OCI-LY7 (cell line): Measurements from ENCODE around the gene HS3ST3A1.

Experiments used
- EZH2phosphoT487 ChIP-seq: fragments of 200-600 bp; sonication (generic); IDR thresholded peaks from 2 replicates; pipeline ENCODE4 v1.6.1; 2018; ENCODE audit warnings: low read depth, borderline replicate concordance, mild to moderate bottlenecking, mixed run types, antibody characterized with exemption, low read length, moderate library complexity, mixed read lengths
- TF ChIP-seq, protein P1 (sequence below): fragments of 200-600 bp; sonication (generic); conservative IDR thresholded peaks from 2 replicates; pipeline ENCODE4 v1.5.1; 2014; ENCODE audit warnings: mild to moderate bottlenecking, antibody characterized with exemption, low read length, moderate library complexity, mixed read lengths

- TF ChIP-seq, protein P1, sequence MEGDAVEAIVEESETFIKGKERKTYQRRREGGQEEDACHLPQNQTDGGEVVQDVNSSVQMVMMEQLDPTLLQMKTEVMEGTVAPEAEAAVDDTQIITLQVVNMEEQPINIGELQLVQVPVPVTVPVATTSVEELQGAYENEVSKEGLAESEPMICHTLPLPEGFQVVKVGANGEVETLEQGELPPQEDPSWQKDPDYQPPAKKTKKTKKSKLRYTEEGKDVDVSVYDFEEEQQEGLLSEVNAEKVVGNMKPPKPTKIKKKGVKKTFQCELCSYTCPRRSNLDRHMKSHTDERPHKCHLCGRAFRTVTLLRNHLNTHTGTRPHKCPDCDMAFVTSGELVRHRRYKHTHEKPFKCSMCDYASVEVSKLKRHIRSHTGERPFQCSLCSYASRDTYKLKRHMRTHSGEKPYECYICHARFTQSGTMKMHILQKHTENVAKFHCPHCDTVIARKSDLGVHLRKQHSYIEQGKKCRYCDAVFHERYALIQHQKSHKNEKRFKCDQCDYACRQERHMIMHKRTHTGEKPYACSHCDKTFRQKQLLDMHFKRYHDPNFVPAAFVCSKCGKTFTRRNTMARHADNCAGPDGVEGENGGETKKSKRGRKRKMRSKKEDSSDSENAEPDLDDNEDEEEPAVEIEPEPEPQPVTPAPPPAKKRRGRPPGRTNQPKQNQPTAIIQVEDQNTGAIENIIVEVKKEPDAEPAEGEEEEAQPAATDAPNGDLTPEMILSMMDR = no peak
- no peak for TF ChIP-seq EZH2phosphoT487
These were observed 111.3 kb downstream of the HS3ST3A1 start for GRCh38 chr17:13490427-13490826.
